Measurements from ENCODE around the gene FCMR.

FCMR gene

GRCh38 chr1:206899717-206900116 is 22.0 kb downstream of the FCMR start:
- no peak for DNase-seq (ENCODE audit: low read depth in 2 of 2)

- DNase-seq (ENCODE audit: low read depth in 2 of 2), result no peak
These were observed 22.8 kb downstream of the FCMR start for GRCh38 chr1:206898915-206899431.

GRCh38 chr1:206898089-206898914 is 23.4 kb downstream of the FCMR start:
- DNase-seq (ENCODE audit: low read depth in 2 of 2), result no peak

DNA sequence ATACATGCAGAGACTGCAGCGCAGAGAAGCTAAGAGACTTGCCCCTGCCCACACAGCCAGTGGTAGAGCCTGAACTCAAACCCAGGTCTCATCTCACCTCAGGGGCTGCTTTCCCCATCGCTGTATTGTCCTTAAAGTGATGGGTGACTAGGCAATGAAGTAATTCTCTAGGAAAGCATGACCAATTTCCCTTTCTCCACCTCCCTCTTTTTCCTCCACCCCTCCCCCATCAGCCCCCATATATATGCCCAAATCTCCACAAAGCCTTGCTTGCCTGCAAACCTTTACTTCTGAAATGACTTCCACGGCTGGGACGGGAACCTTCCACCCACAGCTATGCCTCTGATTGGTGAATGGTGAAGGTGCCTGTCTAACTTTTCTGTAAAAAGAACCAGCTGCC is 24.6 kb downstream of the FCMR start, which contains the start of gene IL24:
IL24 (plus strand) TSS at position 269 of the 400 bp plus-strand sequence. CDS start 390 bp downstream, outside the sequence.
- DNase-seq (ENCODE audit: low read depth in 2 of 2), result peak; percentile 72 to 77

- no peak for DNase-seq (ENCODE audit: low read depth in 2 of 2)
These were observed 25.5 kb downstream of the FCMR start for GRCh38 chr1:206896261-206896660.

GRCh38 chr1:206895837-206896242 is 25.9 kb downstream of the FCMR start:
- no peak for DNase-seq (ENCODE audit: low read depth in 2 of 2)

GRCh38 chr1:206895325-206895724 is 26.4 kb downstream of the FCMR start:
- no peak for DNase-seq (ENCODE audit: low read depth in 2 of 2)

DNA sequence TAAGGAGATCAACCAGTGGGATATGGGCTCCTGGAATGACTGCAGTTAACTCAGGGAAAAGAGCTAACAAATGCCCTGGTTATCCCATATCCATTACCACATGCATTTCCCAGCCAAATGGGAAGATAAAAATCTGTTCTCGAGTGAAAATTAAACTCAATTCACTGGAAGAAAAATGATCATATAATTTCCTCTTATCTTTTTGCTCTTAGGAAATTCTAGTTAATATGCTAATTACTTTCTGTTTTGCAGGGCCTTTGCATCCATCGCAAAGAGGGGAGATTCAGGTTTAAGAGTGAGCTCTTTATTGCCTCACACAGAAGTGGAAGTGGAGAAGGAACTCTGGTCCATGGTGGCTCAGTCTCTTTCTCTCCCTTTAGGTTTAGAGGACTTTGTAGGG is 28.4 kb downstream of the FCMR start:
- no peak for DNase-seq (ENCODE audit: low read depth in 2 of 2)

DNA sequence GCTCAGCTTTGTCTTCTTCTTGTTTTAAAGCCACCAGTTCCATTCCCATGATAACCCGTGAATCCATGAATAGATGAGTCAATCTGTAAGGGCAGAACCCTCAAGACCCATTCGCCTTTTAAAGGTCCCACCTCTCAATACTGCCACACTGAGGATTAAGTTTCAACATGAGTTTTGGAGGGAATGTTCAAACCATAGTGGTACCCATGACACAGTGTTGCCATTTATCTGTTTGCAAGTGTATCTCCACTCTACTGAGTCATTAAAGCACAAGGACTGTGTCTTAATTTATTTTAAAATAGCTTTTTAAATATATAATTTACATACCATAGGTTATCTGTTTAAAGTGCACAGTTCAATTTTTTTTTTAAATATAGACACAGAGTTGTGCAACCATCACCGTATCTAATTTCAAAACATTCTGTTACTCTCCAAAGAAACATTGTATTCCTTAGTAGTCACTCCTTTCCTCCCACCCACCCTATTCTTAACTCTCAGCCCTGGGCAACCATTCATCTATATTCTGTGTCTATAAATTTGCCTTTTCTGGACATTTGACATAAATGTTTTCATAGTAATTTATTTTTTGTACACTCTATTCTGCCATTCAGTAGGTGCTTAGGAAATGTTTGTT is 29.3 kb downstream of the FCMR start:
- no peak for DNase-seq (ENCODE audit: low read depth in 2 of 2)

- no peak for DNase-seq (ENCODE audit: low read depth in 2 of 2)
These were observed 30.3 kb downstream of the FCMR start for GRCh38 chr1:206891412-206891811.

GRCh38 chr1:206890125-206891060 is 31.3 kb downstream of the FCMR start:
- DNase-seq (ENCODE audit: low read depth in 2 of 2), result no peak

DNA sequence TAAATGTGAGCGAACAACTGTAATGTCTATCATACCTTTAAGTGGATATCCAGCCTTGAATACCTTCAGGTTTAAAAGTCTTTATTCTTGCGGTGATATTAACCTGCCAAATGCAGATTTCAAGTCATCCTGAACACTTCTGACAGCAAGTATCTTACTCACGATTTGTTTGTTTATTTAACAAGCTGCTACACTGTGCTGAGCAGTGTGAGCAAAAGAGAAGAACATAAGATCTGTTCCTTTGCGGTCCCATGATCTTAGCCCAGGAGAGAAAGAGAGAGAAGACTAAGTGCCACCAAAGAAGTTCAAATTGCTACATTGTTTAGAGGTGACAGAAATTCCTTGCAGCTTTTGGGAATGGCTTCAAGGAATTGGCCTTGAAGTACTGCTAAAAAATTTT is 34.0 kb downstream of the FCMR start:
- DNase-seq (ENCODE audit: low read depth in 2 of 2), result no peak

DNA sequence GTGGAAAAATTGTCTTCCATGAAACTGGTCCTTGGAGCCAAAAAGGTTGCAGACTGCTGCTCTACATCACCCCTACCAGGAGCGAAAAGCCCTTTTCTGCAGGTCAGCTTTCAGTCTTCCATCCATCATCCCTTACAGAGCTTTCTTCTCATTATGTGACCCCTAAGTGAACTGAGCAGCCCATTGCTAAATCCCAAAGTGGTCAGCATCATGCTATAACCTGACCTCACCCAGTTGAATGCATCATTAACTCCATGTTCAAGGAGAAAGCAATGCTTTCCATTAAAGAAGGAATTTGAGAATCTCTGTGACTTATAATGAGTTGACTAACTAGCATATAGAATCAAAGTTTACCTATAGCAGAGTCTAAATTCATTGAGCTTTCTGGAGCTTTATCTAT is 34.9 kb downstream of the FCMR start:
- no peak for DNase-seq (ENCODE audit: low read depth in 2 of 2)

DNA sequence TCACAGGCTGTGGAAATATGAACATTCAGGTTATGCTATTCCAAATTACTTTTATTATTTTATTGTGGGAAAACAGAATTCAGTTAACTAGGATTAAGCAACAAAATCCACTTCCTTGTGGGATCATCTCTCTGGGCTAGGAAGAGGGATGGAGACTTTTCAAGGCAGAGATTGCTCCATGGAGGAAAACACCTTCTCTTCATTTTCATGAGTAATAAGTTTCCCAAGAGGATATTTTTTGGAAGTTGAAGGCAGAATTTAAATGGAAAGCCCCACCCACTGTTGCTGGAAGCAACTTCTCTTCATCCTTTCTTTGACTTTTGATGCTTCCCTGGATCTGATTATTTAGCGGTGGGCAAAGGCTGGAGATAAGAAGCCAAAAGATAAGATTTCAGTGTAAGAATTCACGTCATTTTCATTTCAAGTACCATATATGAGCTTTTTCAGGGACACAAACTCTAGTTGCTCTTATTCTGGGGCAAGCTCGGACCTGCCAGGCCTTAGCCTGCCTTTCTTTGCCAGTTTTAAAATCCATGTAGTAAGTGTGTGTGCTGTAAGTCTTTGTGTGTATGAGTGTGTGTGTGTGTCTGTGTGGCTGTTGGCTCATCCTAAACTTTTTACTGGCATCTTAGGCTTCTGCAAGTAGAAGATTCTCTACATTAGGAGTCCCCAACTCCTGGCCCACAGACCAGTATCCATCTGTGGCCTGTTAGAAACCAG is 36.2 kb downstream of the FCMR start:
- no peak for DNase-seq (ENCODE audit: low read depth in 2 of 2)

DNA sequence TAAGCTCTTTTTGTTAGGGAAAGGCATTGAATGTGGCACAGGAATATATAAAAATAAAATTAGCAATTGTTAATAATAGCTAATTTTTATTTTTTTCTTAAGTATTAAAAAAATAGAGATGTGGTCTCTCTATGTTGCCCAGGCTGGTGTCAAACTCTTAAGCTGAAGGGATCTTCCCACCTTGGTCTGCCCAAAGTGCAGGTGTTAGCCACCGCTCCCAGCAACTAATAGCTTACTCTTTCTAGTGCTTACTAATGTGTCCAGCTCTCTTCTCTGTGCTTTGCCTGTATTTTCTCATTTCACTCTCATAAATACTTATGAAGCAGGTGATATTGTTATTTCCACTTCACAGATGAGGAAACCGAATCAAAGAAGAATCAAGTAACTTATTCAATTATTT is 37.9 kb downstream of the FCMR start:
- DNase-seq (ENCODE audit: low read depth in 2 of 2), result no peak

DNA sequence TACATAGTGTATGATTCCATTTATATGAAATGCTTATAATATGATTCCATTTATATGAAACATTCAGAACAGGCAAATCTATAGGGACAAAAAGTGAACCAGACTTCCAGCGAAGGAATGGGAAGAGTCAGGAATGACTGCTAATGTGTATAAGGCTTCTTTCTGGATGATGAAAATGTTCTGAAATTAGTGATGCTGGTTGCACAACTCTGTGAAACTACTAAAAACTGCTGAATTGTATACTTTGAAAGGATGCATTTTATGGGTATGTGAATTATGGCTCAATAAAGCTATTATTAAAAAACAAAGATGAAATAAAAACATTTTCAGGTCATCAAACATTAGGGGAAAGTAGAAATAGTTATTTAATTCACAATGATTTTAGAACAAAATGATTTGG is 38.6 kb downstream of the FCMR start:
- no peak for DNase-seq (ENCODE audit: low read depth in 2 of 2)

GRCh38 chr1:206882555-206882954 is 39.2 kb downstream of the FCMR start:
- no peak for DNase-seq (ENCODE audit: low read depth in 2 of 2)

DNA sequence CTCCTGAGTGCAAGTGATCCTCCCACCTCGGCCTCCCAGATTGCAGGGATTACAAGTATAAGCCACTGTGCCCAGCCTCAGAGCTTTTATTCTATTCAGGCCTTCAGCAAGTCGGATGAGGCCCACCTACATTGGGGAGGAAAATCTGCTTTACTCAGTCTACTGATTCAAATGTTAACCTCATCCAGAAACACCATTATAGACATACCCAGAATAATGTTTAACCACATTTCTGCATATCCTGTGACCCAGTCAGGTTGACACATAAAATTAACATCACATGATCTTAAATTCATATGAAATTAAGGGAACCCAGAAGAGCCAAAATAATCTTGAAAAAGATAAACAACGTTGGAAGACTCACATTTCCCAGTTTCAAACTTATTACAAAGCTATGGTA is 41.4 kb downstream of the FCMR start:
- no peak for DNase-seq (ENCODE audit: low read depth in 2 of 2)

- no peak for DNase-seq (ENCODE audit: low read depth in 2 of 2)
These were observed 43.3 kb downstream of the FCMR start for GRCh38 chr1:206878456-206878855.

DNA sequence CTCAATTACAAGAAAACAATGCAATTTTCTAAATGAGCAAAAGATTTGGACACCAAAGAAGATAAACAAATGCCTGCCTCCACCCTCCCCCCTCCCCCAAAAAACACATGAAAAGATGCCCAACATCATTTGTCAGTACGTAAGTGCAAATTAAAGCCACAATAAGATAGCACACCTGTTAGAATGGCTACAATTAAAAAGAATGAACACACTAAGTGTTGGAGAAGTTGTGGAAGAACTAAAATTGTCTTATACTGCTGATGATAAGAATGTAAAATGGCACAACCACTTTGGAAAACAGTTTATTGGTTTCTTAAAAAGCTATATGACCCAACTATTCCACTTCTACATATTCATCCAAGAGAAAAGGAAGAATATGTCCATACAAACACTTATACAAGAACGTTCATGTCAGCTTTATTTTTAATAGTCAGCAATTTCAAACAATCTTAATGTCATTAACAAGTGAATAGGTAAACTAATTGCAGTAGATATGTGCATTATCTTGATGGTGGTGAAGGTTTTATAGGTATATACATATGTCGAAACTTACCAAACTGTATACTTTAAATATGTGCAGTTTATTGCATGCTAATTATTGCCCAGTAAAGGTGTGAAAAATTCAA is 45.9 kb downstream of the FCMR start:
- DNase-seq (ENCODE audit: low read depth in 2 of 2), result no peak
